Vagina (tissue), 2 donors: Measurements from ENCODE around the gene NFKBIZ. TPM values are rescaled to one million over a fixed set of nuclear protein-coding genes. Genes with fewer than 3 reads are reported as not detected.

ENCODE experiments used
- DNase-seq, 2 donors: peaks; one replicate each; pipeline ENCODE4 v3.0.0-alpha.2; 2017; ENCODE audit errors: extremely low spot score in 2 of 2
- H3K27ac ChIP-seq: fragments of 200-600 bp; sonication (generic); one replicate; pipeline ENCODE4 v1.5.1; 2019
- H3K27me3 ChIP-seq: fragments of 200-600 bp; sonication (generic); one replicate; pipeline ENCODE4 v1.5.1; 2019
- H3K36me3 ChIP-seq, 2 donors: fragments of 200-600 bp; sonication (generic); one replicate each; pipeline ENCODE4 v1.5.1; 2017 to 2019
- H3K4me1 ChIP-seq: fragments of 200-600 bp; sonication (generic); one replicate; pipeline ENCODE4 v1.5.1; 2019
- H3K4me3 ChIP-seq, 2 donors: fragments of 200-600 bp; sonication (generic); 1 replicate in 1 of 2; 2 replicates in 1 of 2; pipeline ENCODE4 v1.5.1; 2016 to 2019
- H3K9me3 ChIP-seq: fragments of 200-600 bp; sonication (generic); one replicate; pipeline ENCODE4 v1.5.1; 2019
- CTCF ChIP-seq, 3 experiments: fragments of 450-650 bp in 2 of 3; fragments of 200-600 bp in 1 of 3; sonication (generic) in 1 of 3; IDR thresholded peaks; one replicate each; pipeline ENCODE4 v1.5.1; 2017 to 2019; ENCODE audit warnings: antibody characterized with exemption in 3 of 3, mild to moderate bottlenecking in 2 of 3, moderate library complexity in 2 of 3
- POLR2A ChIP-seq, 2 donors: fragments of 450-650 bp; IDR thresholded peaks; one replicate each; pipeline ENCODE4 v1.6.1; 2017; ENCODE audit warnings: antibody characterized with exemption in 2 of 2, mild to moderate bottlenecking in 2 of 2, moderate library complexity in 2 of 2
- POLR2AphosphoS5 ChIP-seq, 2 donors: sonication (generic); formaldehyde crosslinking; IDR thresholded peaks; one replicate each; pipeline ENCODE4 v1.9.0; 2017; ENCODE audit warnings: antibody characterized with exemption in 2 of 2, mild to moderate bottlenecking in 2 of 2, low read depth in 1 of 2; ENCODE audit not compliant: insufficient read depth in 1 of 2
- intact Hi-C: fragments of 100-400 bp; cut with DNase I; formaldehyde crosslinking; loops from one replicate; pipeline ENCODE4 v1.15.1; 2023
- total RNA-seq: library from RNA; depleted of rRNA; stranded (reverse); fragments of >200 nt; gene quantifications from one replicate; pipeline ENCODE4 v1.2.3, GENCODE V29; 2016

The NFKBIZ gene
- total RNA-seq, 1 donor from 2014 or later = 136 TPM

GRCh38 chr3:101886626-101887025 lies 37.3 kb downstream of the NFKBIZ start:
- TF ChIP-seq POLR2AphosphoS5 (IDR thresholded peaks at IDR 0.05; ENCODE audit: insufficient read depth in 1 of 2, low read depth in 1 of 2) = peak in 1 of 2 donors; percentile 61
- no peak for TF ChIP-seq CTCF (IDR thresholded peaks at IDR 0.05)
- Histone ChIP-seq H3K27me3 (no peaks in the 10 kb centered on the region), H3K27ac (no peak overlapping the region), H3K4me3 (no peak overlapping the region), H3K9me3 (no peaks in the 10 kb centered on the region), H3K36me3 (no peaks in the 10 kb centered on the region), H3K4me1 (no peaks in the 10 kb centered on the region)
- intact Hi-C loops = no loop called here
- no peak for DNase-seq

- no peaks in the 10 kb centered on the region for H3K9me3 ChIP-seq
- no peak for DNase-seq
- H3K36me3 ChIP-seq = no peaks in the 10 kb centered on the region
- no peaks in the 10 kb centered on the region for H3K27me3 ChIP-seq
- H3K4me3 ChIP-seq = no peak overlapping the region
- no peak for TF ChIP-seq CTCF (IDR thresholded peaks at IDR 0.05)
- TF ChIP-seq POLR2A (IDR thresholded peaks at IDR 0.05) = no peak
- TF ChIP-seq POLR2AphosphoS5 (IDR thresholded peaks at IDR 0.05; ENCODE audit: insufficient read depth in 1 of 2, low read depth in 1 of 2) = peak in 1 of 2 donors; percentile 16
- H3K27ac ChIP-seq = no peak overlapping the region
- intact Hi-C loops = no loop called here
- H3K4me1 ChIP-seq = no peaks in the 10 kb centered on the region
These were observed 39.3 kb downstream of the NFKBIZ start for GRCh38 chr3:101888653-101889052.

GRCh38 chr3:101890716-101891115 lies 41.4 kb downstream of the NFKBIZ start:
- intact Hi-C loops = no loop called here
- no peaks in the 10 kb centered on the region for H3K36me3 ChIP-seq
- no peak for DNase-seq
- no peaks in the 10 kb centered on the region for H3K27me3 ChIP-seq
- no peaks in the 10 kb centered on the region for H3K4me1 ChIP-seq
- no peak for TF ChIP-seq CTCF (IDR thresholded peaks at IDR 0.05)
- TF ChIP-seq POLR2A (IDR thresholded peaks at IDR 0.05) = no peak
- no peak for TF ChIP-seq POLR2AphosphoS5 (IDR thresholded peaks at IDR 0.05; ENCODE audit: insufficient read depth in 1 of 2, low read depth in 1 of 2)
- H3K27ac ChIP-seq = no peak overlapping the region
- no peaks in the 10 kb centered on the region for H3K9me3 ChIP-seq
- H3K4me3 ChIP-seq = no peak overlapping the region

- no peak for TF ChIP-seq POLR2A (IDR thresholded peaks at IDR 0.05)
- no peak for TF ChIP-seq POLR2AphosphoS5 (IDR thresholded peaks at IDR 0.05; ENCODE audit: insufficient read depth in 1 of 2, low read depth in 1 of 2)
- TF ChIP-seq CTCF (IDR thresholded peaks at IDR 0.05) = no peak
- DNase-seq = no peak
- Histone ChIP-seq H3K27me3 (no peaks in the 10 kb centered on the region), H3K27ac (no peak overlapping the region), H3K9me3 (no peaks in the 10 kb centered on the region), H3K4me1 (no peaks in the 10 kb centered on the region), H3K36me3 (no peaks in the 10 kb centered on the region), H3K4me3 (no peak overlapping the region)
- intact Hi-C loops = no loop called here
These were observed 43.3 kb downstream of the NFKBIZ start for GRCh38 chr3:101892648-101893047.

- TF ChIP-seq POLR2A (IDR thresholded peaks at IDR 0.05) (no peak), POLR2AphosphoS5 (IDR thresholded peaks at IDR 0.05; ENCODE audit: insufficient read depth in 1 of 2, low read depth in 1 of 2) (no peak), CTCF (IDR thresholded peaks at IDR 0.05) (no peak)
- no peaks in the 10 kb centered on the region for H3K9me3 ChIP-seq
- no peak overlapping the region for H3K4me3 ChIP-seq
- no peaks in the 10 kb centered on the region for H3K27me3 ChIP-seq
- intact Hi-C loops = no loop called here
- H3K27ac ChIP-seq = no peak overlapping the region
- no peaks in the 10 kb centered on the region for H3K4me1 ChIP-seq
- no peaks in the 10 kb centered on the region for H3K36me3 ChIP-seq
- DNase-seq = no peak
These were observed 46.9 kb downstream of the NFKBIZ start for GRCh38 chr3:101896083-101896757.
